ENCODE results near the gene SBF2. TPM values are rescaled to one million over a fixed set of nuclear protein-coding genes. Genes with fewer than 3 reads are reported as not detected.
"Not testable (repeated sequence)": the region's sequence is repeated elsewhere in the genome, so short reads cannot be mapped to it uniquely, and the experiment has no call there.

SBF2 gene
- total RNA-seq, 1 donor from 2014 or later, result 27.7 TPM

DNA sequence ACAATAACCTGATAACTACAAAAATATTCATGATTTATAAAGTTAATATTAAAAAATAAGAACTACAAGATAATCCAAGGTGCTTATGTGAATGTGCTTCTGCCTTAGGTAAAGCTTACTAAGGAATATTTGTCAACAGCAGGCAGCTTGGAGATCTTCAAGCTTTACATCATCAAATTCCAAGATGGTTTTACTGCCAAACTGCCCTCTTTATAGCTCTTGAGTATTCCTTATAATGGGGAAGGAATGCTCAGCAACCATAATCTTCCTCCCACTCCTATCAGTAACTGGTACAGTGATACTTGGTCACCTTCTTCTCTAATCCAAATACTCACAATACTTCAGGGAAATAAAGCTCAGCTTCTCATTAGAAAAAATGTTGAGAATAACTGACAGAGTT lies 30.1 kb downstream of the SBF2 start:
- ATAC-seq, result no peak

DNA sequence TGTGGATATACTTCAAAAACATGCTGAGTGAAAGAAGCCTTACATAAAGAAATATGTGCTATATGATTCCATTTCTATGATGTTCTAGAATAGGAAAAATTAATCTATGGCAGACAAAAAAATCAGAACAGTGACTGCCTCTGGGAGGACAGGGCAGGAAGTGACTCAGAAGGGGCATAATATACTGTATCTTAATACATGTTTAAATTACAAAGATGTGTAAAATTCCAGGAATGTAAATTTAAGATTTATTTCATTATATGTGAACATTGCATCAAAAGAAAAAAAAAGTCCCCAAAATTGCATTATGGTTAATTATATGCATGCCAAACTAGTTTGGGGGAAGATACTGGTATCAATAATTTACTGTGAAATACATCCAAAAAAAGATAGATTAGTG lies 32.2 kb downstream of the SBF2 start:
- no peak for ATAC-seq

DNA sequence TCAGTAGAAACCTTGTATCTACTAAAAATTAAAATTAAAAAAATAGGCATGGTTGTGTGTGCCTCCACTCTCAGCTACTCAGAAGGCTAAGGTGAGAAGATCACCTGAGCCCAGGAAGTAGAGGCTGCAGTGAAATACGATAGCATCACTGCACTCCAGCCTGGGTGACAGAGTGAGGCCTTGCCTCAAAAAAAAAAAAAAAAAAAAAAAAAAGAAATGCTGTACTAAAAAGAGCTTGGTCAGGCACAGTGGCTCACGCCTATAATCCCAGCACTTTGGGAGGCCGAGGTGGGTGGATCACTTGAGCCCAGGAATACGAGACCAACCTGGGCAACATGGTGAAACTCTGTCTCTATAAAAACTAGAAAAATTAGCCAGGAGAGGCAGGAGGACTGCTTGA lies 36.5 kb downstream of the SBF2 start:
- no peak for ATAC-seq

DNA sequence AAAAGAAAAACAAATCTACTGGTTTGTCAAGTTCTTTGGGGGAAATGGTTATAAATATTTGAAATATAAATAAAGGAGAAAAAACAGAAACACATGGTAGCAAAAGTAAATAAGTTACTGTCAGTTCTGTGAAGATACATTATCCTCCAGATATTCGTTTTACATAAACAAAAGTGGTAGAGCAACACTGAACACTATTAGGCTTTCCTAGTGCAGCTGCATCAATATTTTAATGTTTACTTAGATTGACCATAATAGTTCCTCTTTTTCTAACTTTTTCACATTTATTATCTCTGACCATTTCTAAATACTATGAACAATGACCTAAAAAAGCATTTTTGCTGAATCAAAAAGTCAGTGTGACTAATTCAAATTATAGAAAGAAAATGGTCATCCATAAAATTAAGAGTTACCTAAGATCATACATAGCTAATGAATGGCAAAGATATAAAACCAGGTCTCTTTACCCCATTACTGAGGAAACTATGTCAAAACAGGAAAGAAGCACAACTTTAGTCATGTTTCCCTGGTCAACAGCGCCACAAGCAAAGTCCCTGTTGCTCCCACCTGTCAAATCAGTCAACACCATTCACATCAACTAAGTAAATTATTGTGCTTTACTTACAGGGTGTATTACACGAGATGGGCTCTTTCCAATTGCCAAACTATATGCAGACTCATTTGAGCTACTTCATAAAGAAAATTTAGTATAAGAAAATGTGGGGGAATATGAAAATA lies 38.5 kb downstream of the SBF2 start:
- no peak for ATAC-seq

DNA sequence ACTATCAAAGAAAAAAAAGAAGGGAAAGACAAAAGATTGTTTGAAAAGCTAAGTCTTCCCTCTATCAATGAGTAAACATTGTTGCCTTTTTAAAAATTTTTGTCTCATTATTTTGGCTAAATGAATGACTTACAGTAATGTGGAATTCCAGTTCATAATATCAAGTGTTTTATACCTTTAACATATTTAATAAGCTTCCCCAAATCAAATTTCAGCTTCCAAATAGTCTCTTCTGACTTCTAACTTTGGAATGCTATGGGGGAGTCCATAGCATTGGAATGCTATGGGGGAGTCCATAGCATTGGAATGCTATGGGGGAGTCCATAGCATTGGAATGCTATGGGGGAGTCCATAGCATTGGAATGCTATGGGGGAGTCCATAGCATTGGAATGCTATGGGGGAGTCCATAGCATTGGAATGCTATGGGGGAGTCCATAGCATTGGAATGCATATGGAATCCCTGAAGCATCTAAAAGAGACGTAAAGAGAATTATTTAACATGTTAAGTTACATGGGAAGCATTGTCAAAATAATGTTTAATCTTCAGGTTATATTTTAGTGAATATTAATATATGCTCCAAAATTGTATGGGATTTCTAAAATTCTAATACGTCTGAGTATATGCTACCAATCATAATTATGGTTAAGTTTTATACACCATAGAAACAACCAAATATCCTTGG lies 44.4 kb downstream of the SBF2 start:
- not testable (repeated sequence) for ATAC-seq

DNA sequence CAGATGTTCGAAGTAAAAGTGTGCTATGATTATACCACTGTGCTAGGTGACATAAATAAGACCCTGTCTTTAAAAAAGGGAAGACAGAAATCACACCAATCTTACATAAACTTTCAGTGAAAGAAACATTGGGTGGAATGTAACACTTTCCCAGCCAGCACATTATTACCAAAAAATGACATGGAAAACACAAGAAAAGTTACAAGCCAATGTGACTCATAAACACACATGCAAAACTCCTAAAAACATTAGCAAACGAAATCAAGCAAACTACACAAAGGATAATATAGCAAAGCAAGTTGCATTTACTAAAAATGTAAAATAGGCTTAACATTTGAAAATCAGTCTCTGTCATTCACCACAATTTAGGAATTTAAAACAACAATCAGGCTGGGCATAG lies 47.0 kb downstream of the SBF2 start:
- no peak for ATAC-seq

DNA sequence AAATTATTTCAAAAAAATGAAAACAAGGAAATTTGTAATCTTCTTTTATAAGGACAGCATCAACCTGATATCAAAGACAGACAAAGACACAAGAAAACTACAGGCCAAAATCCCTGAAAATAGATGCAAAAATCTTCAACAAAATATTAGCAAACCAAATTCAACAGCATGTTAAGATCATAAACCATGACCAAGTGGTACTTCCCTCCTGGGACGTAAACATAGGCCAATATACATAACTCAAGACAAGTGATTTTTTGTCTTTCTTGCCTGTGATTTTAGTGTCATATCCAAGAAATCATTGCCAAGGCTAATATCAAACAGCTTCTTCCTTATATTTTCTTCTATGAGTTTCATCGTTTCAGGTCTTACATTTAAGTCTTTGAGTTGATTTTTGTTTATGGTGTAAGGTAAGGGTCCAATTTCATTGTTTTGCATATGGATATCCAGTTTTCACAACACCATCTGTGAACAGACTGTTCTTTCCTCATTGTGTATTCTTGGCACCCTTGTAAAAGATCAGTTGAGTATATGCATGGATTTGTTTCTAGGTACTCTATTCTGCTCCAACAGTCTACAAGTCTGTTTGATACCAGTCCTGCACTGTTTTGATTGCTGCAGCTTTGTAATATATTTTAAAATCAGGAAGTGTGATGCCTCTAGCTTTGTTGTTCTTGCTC lies 50.0 kb downstream of the SBF2 start:
- no peak for ATAC-seq

DNA sequence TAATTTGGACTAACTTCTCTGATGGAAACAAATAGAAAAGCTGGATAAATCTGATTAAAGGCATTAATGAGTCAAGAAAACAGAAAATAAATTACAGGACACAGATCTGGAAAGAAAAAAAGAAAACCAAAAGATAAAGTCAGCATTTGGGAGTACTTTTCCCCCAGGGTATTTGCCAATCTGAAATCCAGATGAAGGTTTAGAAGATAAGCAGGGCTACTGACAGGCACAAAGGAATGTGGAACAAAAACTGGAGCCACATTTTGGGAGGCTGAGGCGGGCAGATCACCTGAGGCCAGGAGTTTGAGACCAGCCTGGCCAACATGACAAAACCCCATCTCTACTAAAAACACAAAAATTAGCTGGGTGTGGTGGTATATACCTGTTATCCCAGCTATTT lies 57.2 kb downstream of the SBF2 start:
- ATAC-seq, result no peak

DNA sequence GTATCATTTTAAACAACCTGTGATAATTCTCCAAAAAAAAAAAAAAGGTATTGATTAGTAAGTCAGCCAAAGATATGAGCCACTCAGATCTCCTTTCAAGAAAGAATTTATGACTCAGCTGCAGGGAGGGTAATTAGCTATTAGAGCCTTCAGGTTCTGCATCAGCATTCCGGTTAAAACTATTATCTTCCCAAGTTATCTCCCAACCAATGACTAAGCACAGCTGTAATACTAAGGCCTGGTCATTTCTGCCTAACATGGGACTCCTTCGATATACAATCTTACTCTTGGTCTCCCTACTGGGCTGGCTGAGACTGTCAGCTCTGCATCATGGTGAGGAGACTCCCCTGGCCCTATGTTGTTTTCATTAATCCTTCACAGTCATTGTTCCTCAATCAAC lies 60.4 kb downstream of the SBF2 start:
- ATAC-seq, result no peak

DNA sequence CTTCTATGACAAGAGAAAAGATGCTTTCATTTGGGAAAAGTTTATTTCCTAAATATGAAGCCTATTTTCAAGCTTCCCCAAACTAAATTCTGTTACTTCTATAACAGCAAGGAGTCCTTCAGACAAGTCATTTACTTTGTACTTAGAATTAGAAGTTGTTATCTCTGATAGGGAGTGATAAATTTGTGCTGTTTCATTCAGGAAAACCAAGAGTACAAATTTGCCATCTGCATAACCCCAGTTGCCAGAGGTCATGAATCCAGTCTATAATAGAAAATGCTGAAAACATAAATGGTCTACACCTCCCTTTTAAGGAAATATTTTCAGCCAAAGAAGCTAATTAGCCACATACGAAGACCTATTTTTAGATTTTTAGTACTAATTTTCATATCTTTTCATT lies 61.3 kb downstream of the SBF2 start:
- no peak for ATAC-seq

DNA sequence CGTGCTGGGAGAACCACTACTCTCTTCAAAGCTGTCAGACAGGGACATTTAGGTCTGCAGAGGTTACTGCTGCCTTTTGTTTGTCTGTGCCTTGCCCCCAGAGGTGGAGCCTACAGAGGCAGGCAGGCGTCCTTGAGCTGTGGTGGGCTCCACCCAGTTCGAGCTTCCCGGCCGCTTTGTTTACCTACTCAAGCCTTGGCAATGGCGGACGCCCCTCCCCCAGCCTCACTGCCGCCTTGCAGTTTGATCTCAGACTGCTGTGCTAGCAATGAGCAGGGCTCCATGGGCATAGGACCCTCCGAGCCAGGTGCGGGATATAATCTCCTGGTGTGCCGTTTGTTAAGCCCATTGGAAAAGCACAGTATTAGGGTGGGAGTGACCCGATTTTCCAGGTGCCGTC lies 62.2 kb downstream of the SBF2 start:
- not testable (repeated sequence) for ATAC-seq

DNA sequence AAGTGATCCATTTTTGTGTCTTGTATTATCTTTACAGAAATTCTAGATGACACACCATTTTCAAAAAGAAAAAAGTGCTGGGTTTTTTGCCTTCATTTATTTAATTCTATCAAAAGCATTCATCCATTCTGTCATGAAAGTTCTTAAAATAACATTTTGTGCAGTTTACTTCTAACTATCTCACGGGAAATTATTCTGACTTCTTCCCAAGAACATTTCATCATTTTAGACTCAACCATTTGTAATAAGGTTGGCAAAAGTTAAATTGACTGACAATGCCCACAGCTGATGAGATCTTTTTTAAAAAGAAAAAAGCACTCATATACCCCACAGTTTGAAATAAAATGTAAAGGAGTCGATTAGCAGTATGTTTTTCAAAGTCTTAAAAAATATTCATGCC lies 68.5 kb downstream of the SBF2 start:
- no peak for ATAC-seq

DNA sequence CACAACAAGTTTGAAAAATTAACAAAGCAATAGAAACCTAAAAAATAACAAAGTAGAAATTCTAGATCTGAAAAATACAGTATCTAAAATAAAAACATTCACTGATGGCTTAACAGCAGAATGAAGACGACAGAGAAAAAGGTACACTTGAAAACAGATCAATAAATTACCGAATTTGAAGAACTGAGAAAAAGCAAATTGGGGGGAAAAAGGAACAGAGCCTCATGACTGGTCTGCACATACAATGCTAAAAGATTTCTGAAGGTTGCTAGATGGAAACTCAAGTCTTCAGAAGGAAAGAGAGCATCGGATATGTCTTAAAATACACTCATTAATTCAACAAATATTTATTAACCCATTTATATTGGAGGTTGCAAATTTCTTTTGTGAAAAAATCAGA lies 71.6 kb downstream of the SBF2 start:
- ATAC-seq, result no peak

DNA sequence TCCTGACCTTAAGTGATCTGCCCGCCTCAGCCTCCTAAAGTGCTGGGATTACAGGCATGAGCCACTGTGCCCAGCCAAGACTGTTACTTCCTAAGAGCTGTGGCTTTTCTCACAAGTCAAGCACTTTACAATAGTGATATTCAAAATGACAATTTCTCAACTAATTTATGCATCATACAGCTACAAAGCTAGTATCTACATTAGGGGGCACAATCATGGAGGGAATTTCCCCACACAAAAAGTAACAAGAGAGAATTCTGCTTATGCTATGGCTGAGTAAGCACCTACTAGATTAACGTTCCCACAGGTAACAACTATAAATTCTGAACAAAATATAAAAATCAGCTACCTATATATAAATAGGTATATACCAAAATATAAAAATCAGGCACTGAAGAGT lies 72.7 kb downstream of the SBF2 start:
- ATAC-seq, result no peak

DNA sequence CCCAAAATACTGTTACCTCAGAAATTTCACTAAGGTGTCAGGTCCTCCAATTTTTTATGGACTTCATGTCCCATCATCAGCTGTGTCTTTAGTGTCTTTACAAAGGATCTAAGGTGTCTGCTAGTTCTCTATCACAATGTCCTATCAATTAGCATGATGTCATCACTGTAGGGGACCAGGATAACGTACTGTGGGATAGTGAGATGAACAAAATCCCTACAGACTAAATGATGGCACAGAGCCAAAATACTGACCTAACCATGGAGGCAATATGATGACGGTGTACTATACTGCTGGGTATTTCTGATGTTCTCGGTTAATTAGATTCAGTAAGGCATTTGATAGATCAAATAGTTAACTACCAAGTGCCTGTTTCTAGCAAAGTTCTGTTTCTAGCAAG lies 82.5 kb downstream of the SBF2 start:
- no peak for ATAC-seq

DNA sequence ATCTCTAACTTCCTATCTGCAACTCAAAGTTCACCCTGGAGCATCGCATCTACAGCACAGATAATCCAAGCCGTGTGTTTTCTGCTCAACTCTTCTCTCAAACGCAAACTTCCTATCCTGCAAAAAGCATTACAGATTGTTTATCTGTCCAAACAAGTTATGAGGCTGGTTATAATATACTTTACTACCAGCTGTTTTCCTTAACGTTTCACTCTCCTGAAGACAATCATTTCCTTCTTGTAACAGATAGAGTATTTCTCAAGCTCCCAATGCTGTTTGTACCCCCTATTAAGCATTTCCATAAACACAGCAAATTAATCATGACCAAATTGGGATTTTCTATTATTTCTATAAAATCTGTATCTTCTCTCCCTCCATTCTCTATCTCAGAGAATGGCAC lies 84.7 kb downstream of the SBF2 start:
- ATAC-seq, result no peak

DNA sequence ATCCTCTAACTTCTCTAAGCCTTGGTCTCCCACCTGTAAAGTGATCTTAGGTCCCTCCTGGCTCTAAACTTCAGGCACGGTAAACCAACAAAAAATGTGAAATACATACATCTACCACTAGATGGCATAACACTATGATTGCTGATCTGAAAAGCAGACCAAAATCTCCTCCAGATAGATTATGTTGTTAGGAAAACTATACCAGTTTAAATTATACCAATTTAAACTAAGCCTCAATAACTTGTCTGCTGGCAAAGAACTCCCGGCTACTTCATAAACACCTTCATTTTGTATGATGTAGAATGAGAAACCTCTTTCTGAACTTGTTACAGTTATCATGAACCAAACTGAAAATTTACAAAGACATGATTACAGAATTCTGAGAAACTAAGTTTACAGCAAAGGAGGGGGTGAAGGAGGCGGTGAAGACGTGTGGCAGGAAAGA lies 85.9 kb downstream of the SBF2 start:
- ATAC-seq, result peak; percentile 58

DNA sequence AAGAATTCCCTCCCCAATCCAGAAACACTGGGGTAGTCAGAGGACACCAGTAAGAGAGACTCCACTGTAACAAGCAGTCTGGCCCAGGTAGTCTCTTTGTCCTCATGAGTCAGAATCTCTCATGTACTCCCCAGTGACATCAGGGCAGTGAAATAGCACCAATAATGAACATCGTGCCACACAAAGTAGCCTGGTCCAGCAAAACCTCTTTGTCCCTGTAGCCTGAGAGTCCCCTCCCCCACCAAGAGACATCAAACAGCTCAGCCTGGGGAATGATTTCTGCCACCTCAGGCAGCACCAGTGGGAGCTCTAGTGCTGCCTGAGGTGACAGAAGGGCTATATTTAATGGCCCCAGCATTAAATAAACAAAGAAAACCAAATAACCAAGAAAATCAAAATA lies 88.1 kb downstream of the SBF2 start:
- ATAC-seq, result no peak

DNA sequence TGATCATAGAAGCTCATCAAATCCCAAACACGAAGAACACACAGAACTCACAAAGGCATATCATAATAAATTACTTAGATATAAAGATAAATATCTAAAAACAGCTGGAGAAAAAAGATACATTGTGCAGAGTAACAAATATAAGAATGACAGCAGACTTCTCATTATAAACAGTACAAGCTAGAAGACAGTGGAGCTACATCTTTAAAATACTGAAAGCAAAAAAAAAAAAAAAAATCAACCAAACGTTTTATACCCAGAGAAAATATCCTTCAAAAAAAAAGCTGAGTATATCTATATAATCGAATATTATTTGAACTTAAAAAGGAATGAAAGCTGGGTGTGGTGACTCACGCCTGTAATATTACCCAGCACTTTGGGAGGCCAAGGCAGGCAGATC lies 90.0 kb downstream of the SBF2 start:
- no peak for ATAC-seq

DNA sequence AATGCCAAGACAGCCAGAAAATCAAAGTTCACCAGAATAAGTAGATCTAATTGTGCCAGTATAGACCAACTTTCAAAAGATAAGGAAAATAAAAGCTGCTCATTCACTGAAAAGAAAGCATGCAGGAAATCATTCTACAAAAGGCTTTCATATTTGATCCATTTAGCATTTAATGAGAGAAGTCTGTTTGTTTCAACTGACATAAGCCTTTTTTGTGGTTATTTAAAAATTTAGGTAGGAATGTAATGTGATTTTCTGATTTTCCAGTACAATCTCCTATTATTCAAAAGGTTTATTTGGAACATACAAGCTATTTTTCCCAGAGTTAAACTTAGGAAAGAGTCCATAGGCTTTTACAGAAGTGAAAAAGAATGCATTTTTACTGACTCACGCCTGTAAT lies 92.7 kb downstream of the SBF2 start:
- ATAC-seq, result no peak

DNA sequence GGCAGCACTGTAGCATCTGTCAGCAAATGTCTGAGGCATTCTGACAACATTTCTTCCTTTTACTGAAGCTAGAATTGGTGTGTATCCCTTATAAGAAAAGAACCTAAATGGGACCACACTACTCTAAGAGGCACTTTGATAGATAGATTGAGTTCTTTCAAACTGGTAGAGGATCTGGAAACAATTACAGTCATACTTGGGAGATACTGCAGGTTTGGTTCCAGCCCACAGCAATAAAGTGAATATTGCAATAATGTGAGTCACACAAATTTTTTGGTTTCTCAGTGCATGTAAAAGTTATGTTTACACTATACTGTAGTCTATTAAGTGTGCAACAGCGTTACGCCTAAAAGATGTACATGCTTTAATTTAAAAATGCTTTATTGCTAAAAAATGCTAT lies 96.9 kb downstream of the SBF2 start:
- ATAC-seq, result no peak

DNA sequence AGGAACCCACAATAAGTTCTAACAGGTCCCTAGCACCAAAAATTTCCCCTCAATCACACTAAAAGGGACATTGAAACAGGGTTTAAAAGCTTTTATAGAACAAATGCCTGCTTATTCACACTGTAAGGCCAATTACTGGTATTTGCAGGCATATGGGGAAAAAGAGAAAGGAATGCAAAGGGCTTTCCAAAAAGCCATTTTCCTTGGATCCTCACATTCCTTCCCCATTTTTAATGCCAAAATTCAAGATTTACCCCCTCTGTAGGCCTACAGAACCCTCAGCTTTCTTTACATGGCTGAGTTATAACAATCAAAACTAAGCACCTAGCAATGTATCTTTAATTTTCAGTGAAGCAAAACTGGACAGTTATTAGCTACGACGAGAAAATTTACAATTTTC lies 102.0 kb downstream of the SBF2 start:
- no peak for ATAC-seq

DNA sequence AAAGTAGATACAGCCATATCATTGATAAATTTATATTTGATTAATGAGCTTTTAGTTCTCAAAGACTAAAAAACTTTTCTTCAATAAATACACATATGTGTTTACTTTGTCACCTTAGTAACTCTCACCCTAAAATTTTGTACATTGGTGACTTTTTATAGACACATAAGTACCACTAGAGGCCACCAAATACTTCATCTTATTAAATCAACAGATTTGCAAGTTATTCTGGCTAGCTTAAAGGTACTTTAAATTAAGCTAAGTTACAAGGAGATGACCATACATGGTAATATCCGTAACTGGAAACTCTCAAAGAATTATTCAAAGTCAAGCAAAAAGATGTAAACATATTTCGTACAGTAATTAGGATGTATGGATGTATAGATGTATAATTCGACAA lies 112.2 kb downstream of the SBF2 start:
- no peak for ATAC-seq

DNA sequence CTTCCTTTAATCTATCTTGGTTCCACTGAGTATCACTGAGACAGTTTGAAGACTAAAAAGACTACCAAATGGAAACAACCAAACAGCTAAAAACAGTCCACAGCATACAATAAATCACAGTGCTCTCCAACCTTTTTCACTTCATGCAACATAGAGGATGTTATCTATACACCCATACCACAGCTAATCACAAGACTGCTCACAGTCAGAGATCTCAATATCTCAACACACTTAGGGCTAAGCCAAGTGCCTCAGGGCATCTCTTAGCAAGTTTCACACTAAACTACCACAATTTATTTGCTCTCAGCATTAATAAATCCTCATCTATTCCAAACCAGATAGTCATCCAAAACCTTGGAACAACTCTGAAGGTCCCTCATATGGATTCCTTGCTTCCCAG lies 129.4 kb downstream of the SBF2 start:
- ATAC-seq, result no peak
